ENCODE measurements around the gene PPFIBP1. TPM values are rescaled to one million over a fixed set of nuclear protein-coding genes. Genes with fewer than 3 reads are reported as not detected.
"Not testable (repeated sequence)": the region's sequence is repeated elsewhere in the genome, so short reads cannot be mapped to it uniquely, and the experiment has no call there.

The PPFIBP1 gene
- total and polyA plus RNA-seq, 2 experiments from 2014 or later = 23.5 to 30.9 TPM

GRCh38 chr12:27592548-27592947, 68.5 kb downstream of the PPFIBP1 start:
- no peaks in the 10 kb centered on the region for H3K27me3 ChIP-seq
- peak in 1 of 2 donors; percentile 72 for DNase-seq (ENCODE audit: low read depth in 1 of 2, low spot score in 1 of 2)
- H3K4me1 ChIP-seq (ENCODE audit: low read depth) = no peaks in the 10 kb centered on the region
- no peaks in the 10 kb centered on the region for H3K36me3 ChIP-seq
- no peak overlapping the region for H3K27ac ChIP-seq
- no peak overlapping the region for H3K4me3 ChIP-seq
- TF ChIP-seq CTCF (IDR thresholded peaks at IDR 0.05; ENCODE audit: low read depth, low read length) = no peak
- H3K9me3 ChIP-seq (ENCODE audit: low read depth) = no peaks in the 10 kb centered on the region

- Histone ChIP-seq H3K4me3 (no peak overlapping the region), H3K27me3 (no peaks in the 10 kb centered on the region), H3K36me3 (no peaks in the 10 kb centered on the region), H3K9me3 (ENCODE audit: low read depth) (no peaks in the 10 kb centered on the region), H3K4me1 (ENCODE audit: low read depth) (no peaks in the 10 kb centered on the region), H3K27ac (no peak overlapping the region)
- no peak for TF ChIP-seq CTCF (IDR thresholded peaks at IDR 0.05; ENCODE audit: low read depth, low read length)
- DNase-seq (ENCODE audit: low read depth in 1 of 2, low spot score in 1 of 2) = no peak
These were observed 69.3 kb downstream of the PPFIBP1 start for GRCh38 chr12:27593266-27593665.

GRCh38 chr12:27595231-27595642, 71.2 kb downstream of the PPFIBP1 start:
- Histone ChIP-seq H3K27ac (no peak overlapping the region), H3K4me1 (ENCODE audit: low read depth) (no peaks in the 10 kb centered on the region), H3K36me3 (no peaks in the 10 kb centered on the region), H3K27me3 (no peaks in the 10 kb centered on the region), H3K9me3 (ENCODE audit: low read depth) (no peaks in the 10 kb centered on the region), H3K4me3 (no peak overlapping the region)
- DNase-seq (ENCODE audit: low read depth in 1 of 2, low spot score in 1 of 2) = peak in 1 of 2 donors; percentile 93
- no peak for TF ChIP-seq CTCF (IDR thresholded peaks at IDR 0.05; ENCODE audit: low read depth, low read length)

GRCh38 chr12:27598866-27599265, 74.9 kb downstream of the PPFIBP1 start:
- H3K4me1 ChIP-seq (ENCODE audit: low read depth); DNase-seq (ENCODE audit: low read depth in 1 of 2, low spot score in 1 of 2); H3K4me3 ChIP-seq; H3K27me3 ChIP-seq; H3K27ac ChIP-seq; H3K36me3 ChIP-seq; H3K9me3 ChIP-seq (ENCODE audit: low read depth): not testable (repeated sequence)

GRCh38 chr12:27601056-27601828, 77.2 kb downstream of the PPFIBP1 start:
- not testable (repeated sequence) for H3K27me3 ChIP-seq; H3K4me1 ChIP-seq (ENCODE audit: low read depth); H3K27ac ChIP-seq; DNase-seq (ENCODE audit: low read depth in 1 of 2, low spot score in 1 of 2); H3K9me3 ChIP-seq (ENCODE audit: low read depth); H3K4me3 ChIP-seq; H3K36me3 ChIP-seq

GRCh38 chr12:27602516-27602915, 78.5 kb downstream of the PPFIBP1 start:
- TF ChIP-seq CTCF (IDR thresholded peaks at IDR 0.05; ENCODE audit: low read depth, low read length) = no peak
- H3K27ac ChIP-seq = no peak overlapping the region

More at GRCh38 chr12:27602516-27602915, 78.5 kb downstream of the PPFIBP1 start:
- H3K9me3 ChIP-seq (ENCODE audit: low read depth) = no peaks in the 10 kb centered on the region
- no peaks in the 10 kb centered on the region for H3K36me3 ChIP-seq
- no peaks in the 10 kb centered on the region for H3K27me3 ChIP-seq
- DNase-seq (ENCODE audit: low read depth in 1 of 2, low spot score in 1 of 2) = no peak
- no peaks in the 10 kb centered on the region for H3K4me1 ChIP-seq (ENCODE audit: low read depth)
- H3K4me3 ChIP-seq = no peak overlapping the region

All from cardiac muscle cell (in vitro differentiated cells and primary cell).